NCI-H69 (cell line): Measurements from ENCODE around the gene ATP2A2.

Experiments used
- DNase-seq: peaks from one replicate; lab custom pipeline; 2025; lab: John Stamatoyannopoulos, UW

The ATP2A2 gene

DNA sequence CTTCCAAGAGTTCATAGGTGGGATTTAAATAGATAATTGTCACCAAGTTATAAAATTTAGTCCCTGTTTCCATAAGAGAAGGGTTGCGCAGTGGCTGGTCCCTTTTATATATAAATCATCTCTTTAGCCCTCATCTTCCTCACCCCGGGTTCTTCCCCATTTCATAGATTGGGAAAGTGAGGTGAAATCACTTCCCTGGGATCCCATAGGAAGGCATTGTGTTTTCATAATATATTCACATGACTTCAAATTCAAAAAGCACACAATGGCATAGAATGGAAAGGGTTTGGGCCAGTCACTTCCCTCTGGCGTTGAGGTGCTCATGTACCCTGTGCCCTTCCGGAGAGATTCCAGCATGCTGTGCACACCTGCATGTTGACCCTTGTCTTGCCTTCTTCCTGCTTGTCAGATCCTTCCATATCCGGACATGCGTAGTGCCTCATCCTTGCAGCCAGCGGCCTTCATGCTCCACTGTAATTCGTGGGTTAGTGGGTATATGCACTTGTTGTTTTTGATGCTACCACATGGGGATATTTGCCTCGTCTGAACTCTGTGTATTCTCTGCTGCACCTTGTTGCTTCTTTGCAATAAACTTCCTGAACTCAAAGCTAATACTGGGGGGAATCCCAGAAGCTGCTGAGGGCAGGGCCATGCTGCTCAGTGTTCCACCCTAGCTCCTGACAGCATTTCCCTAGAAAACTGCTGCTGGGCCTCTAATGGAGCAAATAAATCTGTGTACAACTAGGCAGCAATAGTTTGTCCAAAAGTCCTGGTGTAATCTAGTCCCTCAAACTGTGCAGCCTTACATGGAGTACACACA, 62.9 kb downstream of the ATP2A2 start:
- DNase-seq = no peak

DNA sequence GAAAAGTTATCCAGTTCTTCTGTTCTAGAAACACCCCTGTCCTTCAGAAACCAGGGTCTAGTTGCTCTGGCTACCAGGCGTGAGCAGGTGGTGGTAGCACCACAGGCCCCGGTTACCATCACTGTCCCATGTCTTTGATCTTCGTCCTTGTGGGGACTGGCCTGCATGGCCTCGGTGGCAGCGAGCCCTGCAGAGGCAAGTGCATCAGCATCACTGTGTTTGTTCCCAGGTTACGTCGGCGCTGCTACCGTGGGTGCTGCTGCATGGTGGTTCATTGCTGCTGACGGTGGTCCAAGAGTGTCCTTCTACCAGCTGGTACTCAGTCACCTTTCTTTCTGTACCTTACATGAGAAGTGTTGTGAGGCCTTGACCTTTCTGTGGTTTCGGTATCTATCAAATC, 63.6 kb downstream of the ATP2A2 start:
- DNase-seq = no peak

GRCh38 chr12:110345176-110345661, 64.2 kb downstream of the ATP2A2 start:
- no peak for DNase-seq

GRCh38 chr12:110345963-110346362, 64.9 kb downstream of the ATP2A2 start:
- DNase-seq = no peak

DNA sequence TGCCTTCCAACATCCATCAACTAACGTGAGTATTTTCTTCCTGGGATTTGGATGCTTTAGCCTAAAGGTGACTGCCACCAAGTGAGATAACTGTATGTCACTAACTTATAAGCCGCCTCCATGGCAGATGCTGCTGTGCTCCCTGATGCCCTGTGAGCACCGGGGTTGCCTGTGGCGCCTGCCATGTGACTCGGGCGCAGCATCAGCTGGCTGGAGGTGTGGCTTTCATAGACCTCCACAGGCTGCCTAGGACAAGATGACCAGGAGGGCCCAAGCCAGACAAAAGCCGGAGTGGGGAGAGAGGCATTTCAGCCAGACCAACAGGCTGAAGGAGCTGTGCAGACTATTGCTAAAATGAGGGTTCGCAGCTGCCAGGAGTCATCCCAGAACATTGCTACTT, 66.7 kb downstream of the ATP2A2 start:
- no peak for DNase-seq

DNA sequence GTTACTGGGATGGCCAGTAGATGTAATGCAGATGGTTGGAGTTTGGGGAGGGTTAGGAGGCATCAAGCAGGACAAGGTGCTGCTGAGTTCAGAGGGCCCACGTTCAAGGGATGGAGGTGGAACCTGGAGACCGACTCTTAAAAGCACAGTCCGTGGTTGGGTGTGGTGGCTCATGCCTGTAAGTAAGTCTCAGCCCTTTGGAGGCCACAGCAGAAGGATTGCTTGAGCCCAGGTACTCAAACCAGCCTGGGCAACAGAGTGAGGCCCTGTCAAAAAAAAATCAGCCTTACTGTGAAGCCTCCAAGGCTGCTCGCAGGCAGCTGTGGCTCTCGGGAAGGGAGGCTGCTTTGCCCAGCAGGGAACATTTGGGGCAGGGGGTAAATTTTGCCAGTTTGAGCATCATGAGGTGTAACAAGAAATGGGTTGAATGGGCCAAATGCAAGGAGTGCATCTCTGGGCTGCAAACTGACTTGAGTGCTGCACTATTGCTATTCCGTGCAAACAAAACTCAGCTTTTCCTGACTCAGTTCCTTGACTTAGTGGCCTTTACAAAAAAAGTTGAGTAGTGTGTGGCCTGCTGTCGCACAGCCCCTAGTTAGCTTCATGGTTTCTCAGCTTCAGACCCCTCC, 67.5 kb downstream of the ATP2A2 start:
- no peak for DNase-seq

- DNase-seq = no peak
These were observed 68.0 kb downstream of the ATP2A2 start for GRCh38 chr12:110349096-110349495.

DNA sequence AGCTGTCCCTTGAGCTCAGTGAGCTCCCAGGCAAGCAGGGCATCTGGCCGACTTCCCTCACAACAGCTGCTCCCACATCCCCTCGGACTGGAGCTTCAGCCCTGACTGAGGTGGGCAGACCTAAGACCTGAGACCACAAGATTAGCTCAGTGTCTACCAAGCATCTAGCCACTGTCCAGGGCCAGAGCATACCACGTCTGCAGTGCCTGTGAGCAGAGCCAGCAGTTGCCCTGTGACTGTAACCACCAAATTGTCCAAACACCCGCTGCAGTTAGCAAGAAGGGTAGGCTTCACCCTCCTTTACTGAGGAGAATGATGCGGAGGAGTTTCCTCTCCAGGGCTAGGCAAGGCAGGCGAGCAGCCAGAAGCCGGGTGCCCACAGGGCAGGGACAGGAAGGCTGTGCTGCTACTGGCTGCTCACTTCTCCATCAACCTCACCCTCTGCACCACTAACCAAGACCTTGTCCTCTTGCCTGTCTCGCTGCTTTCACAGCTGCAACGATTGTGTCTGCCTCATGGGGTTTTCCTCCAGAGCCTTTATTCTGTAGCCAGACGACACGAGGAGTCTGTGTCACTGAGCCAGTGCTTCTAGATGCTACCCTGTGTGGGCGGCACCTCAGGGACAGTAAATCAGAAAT, 68.6 kb downstream of the ATP2A2 start:
- DNase-seq = no peak

DNA sequence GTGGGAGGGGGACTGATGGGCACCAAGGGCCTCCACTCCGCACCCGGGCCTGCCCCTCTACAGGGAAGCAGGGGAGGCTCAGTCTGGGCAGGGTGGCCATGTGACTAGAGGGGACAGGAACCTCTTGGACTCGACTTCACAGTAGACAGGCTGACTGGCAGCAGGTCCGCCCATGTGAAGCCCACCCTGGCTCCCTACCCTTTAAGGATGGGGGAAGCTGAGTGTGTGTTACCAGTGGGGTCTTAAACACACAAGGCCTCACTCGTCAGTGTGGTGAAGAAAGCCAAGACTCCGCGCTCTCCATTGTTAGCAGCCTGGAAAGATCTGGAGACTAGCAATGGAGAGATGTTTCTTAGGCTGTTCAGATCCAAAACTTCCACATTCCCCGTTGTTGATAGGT, 70.1 kb downstream of the ATP2A2 start:
- no peak for DNase-seq

- no peak for DNase-seq
These were observed 71.4 kb downstream of the ATP2A2 start for GRCh38 chr12:110352401-110352800.

- DNase-seq = no peak
These were observed 72.3 kb downstream of the ATP2A2 start for GRCh38 chr12:110353211-110353965.

DNA sequence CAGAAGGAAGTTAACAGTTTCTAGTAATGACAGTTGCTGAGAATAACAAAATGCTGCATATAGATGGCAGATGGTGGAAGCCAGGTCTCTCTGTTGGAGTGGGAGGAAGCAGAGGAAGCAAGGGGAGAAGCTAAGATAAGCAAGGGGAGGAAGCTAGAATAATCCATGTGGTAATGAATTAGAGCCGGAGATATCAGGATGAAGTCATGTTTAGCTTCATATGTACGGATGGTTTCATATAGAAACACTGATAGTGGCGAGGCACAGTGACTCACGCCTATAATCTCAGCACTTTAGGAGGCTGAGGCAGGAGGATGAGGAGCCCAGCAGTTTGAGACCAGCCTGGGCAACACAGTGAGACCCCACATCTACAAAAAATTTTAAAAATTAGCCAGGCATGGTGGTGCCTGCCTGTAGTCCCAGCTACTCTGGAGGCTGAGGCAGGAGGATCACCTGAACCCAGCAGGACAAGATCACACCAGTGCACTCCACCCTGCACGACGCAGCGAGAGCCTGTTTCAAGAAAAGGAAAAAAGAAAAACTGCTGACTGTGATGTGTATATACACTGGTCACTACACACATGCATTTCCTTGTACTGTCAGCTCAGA, 73.2 kb downstream of the ATP2A2 start:
- no peak for DNase-seq

DNA sequence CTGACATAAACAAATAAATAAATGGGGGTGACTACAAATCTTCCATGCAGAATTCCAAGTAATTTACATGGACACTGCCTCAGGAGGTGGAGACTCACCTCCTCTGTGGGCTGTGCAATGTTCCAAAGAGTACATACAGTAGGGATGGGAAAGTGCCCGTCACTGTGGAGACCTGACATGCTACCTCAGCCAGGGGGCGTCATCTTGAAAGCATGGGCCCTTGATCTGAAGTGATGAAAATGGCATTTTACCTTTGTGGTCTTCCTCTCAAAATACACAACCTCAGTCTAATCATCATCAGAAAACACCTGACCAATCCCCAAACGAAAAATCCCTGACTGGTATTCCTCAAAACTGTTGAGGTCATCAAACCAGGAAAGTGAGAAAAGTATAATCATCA, 74.0 kb downstream of the ATP2A2 start:
- DNase-seq = peak; percentile 76

DNA sequence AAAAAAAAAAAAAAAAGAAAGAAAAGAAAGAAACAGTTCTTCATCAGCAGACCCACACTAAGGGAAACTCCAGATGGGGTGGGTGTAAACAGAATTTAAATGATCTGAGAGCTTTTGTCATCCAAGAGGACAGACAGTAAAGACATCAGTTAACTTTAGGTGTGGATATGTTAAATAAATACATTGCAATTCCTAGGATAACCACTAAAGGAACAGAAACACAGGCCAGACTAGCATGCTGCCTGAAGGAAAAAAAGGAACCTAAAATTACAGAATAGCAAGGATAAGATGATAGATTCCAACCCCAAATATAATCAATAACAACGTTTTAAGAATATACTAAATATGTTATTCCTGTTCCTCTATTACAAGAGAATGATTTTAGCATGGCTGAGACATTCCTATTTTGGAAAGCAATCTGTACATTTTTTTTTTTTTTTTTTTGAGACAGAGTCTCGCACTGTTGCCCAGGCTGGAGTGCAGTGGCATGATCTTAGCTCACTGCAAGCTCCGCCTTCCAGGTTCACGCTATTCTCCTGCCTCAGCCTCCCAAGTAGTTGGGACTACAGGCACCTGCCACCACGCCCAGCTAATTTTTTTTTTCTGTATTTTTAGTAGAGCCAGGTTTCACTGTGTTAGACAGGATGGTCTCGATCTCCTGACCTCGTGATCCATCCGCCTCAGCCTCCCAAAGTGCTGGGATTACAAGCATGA, 77.5 kb downstream of the ATP2A2 start:
- DNase-seq = peak; percentile 26

GRCh38 chr12:110361216-110361615, 80.2 kb downstream of the ATP2A2 start:
- DNase-seq = no peak

DNA sequence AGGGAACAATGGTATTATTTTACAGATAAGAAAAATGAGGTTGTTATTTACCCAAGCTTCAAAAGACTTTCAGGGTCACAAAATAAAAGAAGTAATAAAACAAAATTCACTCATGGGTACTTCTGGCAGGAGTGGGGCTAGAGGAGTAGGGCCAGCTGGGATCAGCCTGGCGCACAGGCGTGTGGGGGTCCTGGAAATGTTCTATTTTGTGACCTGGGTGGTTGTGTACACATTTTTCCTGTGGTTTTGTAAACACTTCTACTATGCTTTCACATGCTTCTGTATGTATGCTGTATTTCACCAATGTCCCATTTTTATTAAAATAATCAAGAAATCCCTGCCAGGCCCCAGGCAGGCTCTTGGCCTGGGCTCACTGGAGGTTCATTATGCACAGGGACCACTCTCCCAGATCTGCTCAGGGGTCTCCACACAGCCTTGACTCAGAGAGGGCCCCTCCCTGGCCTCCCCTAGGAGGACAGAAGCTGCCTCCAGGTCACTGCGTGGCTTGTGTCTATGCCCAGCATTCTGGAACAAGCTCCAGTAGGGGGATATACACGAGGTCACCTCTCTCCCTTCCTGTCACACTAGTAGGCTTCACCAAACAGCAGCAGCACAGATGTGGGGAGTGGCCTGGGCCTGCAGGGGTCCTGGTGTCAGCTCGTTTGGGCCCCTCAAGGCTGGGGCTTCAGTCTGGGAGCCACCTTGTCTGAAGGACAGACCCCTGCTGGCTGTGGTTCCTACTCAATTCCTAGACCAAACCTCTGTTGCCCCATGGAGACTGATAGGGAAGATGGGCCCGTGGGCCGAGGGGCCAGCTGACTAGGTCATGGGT, 84.7 kb downstream of the ATP2A2 start:
- no peak for DNase-seq

DNA sequence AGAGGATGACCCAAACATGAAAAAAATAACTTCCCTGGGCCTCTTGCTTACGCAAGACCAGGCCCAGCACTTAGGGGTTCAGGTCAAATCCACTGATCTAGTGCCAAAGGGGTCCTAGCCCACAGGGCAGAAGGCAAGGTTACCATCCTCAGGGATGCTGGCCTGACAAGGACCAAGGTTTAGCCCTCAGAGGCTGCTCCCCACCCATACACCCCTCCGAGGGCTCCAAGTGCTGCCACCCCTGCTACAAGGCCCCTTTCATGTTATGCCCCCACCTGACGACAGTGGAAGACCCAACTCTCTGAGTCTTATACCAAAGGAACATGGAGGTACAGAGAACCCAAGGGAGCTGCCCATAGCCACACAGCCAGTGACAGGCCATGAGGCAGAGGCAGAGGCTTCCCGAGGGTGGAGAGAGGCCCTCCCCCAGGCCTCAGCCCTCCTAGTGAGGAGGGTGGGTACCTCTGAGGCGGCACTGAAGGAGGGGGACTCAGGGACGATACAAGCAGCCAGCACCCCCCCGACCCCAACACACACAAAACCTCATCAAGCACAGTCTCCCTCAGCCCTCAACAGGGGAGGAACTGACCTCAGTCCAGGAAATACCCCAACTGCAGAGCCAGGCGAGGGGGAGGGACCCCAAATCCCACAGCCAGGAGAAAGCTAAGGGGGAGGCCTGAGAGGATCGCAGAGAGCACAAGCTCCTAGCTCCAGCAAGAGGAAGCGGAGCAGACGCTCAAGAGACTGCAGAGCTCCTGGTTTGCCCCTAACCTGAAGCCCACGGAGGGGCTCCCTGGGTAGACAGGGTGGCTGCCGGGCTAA, 85.5 kb downstream of the ATP2A2 start:
- no peak for DNase-seq

DNA sequence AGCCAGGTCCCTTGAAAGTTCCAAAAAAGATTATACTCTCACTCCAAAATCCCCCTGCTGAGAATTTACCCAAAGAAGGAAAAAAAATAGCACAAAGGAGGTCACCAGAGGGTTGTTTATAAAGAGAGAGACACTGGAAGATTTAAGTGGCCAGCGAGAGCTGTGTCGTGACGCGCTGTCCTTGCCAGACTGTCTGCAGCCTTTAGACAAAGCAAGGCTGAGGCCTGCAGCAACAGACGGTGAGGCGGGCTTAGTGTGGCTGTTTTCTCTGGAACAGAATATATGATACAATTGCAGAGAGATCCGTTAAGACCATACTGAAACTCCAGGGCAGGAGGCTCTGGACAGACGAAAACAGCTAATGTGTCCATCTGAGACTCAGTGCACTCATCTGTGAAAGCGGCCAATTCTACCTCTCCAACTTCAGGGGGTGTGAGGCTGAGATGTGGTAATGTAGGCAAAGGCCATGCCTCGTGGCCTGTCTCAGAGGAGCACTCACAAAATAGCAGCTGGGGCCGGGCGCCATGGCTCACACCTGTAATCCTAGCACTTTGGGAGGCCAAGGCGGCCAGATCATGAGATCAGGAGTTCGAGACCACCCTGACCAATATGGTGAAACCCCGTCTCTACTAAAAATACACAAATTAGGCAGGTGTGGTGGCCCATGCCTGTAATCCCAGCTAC, 86.3 kb downstream of the ATP2A2 start:
- peak; percentile 48 for DNase-seq

DNA sequence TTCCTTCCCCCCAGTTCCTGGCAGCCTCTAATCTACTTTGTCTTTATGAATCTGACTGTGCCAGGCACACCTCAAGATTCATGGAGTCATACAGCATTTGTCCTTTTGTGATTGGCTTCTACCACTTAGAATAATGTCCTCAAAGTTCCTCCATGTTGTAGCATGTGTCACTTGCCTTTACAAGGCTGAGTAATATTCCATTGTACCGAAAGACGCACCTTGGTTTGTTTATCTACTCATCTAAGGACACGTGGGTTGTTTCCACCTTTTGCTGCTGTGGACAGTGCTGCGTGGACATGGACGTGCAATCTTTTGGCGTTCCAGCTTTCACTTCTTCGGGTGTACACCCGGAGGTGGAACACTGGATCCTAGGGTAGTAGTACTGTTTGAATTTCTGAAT, 88.9 kb downstream of the ATP2A2 start:
- DNase-seq = no peak
